GM10847 (cell line): ENCODE measurements around the gene NAV2.

Source experiments
- POLR2A ChIP-seq: IDR thresholded peaks from 2 replicates; pipeline ENCODE4 v1.6.1; 2011; ENCODE audit not compliant: insufficient read length; ENCODE audit errors: extremely low read depth

The NAV2 gene

GRCh38 chr11:19982774-19983495, 270.3 kb downstream of the NAV2 start:
- no peak for TF ChIP-seq POLR2A

GRCh38 chr11:19984048-19984742, 271.6 kb downstream of the NAV2 start:
- no peak for TF ChIP-seq POLR2A

DNA sequence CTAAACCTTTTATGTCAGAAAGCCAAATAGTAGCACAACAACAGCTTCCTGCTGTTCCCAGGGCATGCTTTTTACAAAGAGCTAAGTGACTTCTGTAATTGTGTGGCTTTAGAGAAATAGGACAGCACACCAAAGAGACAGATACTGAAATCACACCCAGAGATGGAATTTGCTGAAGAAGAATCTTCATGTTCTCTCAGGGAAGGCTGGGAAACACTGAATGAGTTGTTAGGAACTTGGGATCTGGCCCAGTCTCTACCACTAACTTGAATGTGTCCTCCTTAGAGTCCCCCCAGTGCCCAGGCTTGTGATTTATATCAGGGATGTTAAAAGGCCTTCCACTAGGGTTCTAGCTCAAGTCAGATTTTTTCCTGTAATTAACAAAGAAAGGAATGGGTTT, 272.5 kb downstream of the NAV2 start:
- no peak for TF ChIP-seq POLR2A

DNA sequence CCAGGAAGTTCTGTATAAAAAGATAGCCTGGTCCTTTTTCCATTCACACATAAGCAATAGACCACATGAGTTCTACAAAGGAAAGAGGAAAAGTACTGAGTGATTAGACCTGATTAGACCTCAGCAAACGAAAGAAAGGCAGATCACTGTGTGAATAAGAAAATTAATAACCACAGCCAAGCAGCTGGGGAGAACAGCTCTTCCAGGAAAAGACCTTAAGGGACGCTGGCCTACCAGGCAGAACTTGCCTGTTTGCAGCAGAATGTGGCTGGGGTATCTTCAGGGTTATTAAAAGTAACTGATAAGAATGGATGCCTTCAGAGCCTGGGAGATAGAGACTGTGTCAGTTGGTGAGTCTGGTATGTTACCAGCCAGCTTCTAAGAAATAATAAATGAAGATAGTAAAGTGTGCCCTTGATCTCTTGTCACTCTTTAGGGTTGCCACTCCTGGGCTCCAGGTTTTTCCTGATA, 274.7 kb downstream of the NAV2 start:
- TF ChIP-seq POLR2A, result no peak

- no peak for TF ChIP-seq POLR2A
Measured at GRCh38 chr11:19988598-19988997, 276.0 kb downstream of the NAV2 start.

DNA sequence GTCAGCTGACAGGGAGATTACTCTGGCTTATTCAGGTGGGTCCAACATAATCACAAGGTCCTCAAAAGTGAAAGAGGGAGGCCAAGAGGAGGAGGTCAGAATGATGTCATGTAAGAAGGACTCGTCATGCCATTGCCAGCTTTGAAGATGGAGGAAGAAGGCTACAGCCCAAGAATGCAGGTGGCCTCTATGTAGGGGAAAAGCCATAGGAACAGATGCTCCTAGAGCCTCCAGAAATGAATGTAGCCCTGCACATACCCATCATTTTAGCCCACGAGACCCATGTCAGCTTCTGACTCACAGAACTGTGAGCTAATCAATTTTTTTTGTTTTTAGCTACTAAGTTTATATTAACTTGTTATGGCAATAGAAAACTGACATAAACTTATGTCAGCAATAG, 276.6 kb downstream of the NAV2 start:
- no peak for TF ChIP-seq POLR2A

GRCh38 chr11:19992162-19992561, 279.5 kb downstream of the NAV2 start:
- TF ChIP-seq POLR2A, result no peak

DNA sequence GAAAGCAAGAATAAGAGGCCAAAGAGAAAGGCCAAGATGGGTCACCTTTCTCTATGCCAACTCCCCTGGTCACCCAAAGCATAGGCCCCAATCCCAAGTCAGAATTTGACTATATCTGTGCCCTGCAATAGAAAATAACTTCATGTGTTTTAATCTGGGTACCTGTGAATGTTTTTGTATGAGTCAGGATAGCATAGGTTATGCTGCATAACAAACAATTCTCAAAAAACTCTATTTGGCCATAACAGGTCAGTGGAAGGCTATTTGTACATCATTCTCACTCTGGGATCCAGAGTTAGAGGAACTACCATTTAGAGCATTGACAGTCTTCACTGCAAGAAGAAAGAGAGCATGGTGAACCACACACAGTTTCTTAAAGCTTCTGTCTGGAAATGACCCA, 280.4 kb downstream of the NAV2 start:
- no peak for TF ChIP-seq POLR2A

- TF ChIP-seq POLR2A, result no peak
Measured at GRCh38 chr11:19994672-19995071, 282.0 kb downstream of the NAV2 start.

DNA sequence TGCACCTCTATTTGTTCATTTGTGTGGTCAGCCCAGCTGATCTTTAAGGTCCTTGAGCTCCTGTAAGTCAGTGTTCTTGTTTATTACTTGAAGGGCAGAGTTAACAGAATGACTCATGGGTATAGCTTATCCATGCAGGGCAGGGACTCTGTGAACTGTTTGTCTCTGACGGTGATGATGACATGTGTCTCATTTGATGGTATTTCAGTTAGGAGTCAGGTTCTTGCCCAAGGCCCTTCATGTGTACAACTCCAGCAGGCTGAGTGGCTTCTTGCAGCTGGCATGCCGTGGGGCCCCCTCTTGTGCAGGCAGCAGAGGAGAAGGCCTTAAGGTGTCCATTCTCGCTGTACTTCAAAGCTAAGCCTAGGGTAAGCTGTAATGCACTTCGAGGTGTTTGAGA, 282.5 kb downstream of the NAV2 start:
- no peak for TF ChIP-seq POLR2A

- no peak for TF ChIP-seq POLR2A
Measured at GRCh38 chr11:19996571-19996970, 283.9 kb downstream of the NAV2 start.

GRCh38 chr11:20000022-20000350, 287.3 kb downstream of the NAV2 start:
- no peak for TF ChIP-seq POLR2A

DNA sequence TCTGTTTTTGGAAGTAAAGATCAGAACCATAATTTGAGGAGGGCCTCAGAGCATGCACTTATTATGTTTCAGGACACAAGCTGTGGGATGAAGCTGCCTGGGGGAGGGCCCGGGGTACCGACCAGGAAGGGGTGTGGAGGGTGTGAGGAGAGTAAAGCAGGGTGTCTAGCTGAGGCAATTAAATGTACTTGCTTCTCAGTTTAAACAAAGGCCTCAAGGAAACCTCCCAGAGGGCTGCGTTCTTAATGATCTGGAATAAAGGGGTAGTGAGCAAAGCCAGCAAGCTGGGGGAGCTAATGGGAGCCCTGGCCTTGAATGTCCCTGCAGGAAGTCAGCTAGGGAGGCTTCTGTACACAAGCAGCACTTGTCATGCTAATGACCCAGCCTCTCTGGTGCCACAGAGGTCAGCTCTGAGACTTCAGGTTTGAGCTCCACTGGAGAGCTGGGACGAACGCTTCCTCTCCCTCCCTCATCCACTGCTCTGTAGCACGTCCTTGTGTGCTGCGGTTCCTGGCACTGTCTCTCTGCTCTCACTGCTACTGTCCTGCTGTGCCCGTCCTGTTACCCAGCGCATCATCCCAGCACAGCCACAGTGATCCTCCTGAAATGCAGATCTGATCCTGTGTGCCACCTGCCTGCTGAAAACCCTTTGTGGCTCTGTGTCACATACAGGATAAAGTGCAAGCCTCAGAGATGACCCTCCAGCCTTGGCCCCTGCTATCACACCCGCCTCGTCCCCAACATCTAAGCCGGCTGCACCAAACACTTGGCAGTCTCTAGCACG, 287.9 kb downstream of the NAV2 start:
- no peak for TF ChIP-seq POLR2A

DNA sequence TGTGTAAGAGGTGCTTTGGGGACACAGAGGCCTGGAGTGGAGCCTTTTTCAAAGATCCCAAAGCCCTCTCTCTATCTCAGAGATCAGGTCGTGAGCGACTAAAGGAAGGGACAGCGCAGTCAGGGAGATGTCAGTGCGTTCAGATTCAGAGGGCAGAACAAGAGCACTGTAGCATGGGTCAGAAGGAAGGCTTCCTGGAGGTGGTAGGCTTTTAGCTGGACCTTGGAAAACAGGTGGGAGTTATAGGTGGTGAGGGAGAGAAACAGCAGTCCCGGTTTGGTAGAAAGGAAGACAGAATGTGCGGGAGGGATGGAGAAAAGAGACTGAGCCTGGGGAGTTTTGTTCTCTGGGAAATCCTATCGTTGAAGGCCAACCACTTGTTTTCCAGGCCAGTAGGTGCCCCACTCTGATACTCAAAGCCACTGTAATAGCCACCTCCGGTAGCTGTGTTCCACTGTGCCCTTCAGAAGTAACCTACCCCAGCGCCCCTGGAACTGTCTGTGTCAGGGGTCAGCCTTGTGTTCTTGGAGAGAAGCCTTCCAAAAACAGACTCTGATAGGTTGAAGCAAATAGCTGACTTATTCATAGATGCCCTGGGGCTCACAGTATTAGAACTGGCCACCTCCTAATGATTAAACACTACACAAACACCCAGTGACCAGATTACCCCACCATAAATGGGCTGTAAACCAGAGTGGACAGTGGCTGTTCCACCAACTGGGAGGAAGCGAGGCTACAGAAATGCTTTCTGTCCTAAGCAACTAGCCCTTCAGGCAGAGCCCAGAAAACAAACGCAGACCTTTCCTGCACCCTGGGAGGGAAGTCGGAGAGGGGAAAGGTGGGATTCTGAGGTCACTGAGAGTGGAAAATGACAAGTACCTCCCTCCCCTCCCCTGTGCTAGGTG, 289.9 kb downstream of the NAV2 start:
- no peak for TF ChIP-seq POLR2A

DNA sequence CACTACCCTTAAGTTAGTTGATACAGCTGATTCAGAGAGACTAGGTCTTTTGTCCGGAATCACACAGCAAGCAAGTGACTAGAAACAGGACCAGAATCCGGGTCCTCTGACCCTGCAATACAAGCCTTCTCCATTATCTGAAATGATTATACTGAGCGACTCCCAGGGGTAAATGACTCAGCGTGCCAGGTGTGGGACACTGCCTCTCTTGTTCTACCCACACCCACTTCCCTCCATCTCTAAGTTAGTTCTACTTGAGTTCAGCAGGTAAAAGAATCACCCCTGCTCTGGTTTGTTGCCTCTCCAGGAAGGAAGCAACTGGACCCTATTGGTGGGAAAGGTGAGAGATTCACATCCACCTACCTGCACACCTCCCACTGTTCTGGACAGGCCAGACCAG, 290.7 kb downstream of the NAV2 start:
- no peak for TF ChIP-seq POLR2A
